T-helper 2 cell treated with Interferon-gamma antibody and Interleukin-4, amounts not matched to agents 5 μg/mL and 100 μg/mL, for 36 hours (primary cell): ENCODE results near the gene SORBS2.
"Not testable (repeated sequence)": the region's sequence is repeated elsewhere in the genome, so short reads cannot be mapped to it uniquely, and the experiment has no call there.

Source experiments
- DNase-seq: peaks from one replicate; pipeline ENCODE4 v3.0.0; 2021; ENCODE audit warnings: low spot score
- H3K27ac Mint-ChIP-seq: one replicate; pipeline ENCODE4 v1.8.0; 2021; ENCODE audit warnings: mild to moderate bottlenecking, mixed read lengths
- H3K27me3 Mint-ChIP-seq: one replicate; pipeline ENCODE4 v1.8.0; 2021; ENCODE audit warnings: low read depth, mixed read lengths
- H3K36me3 Mint-ChIP-seq: one replicate; pipeline ENCODE4 v1.8.0; 2021; ENCODE audit warnings: low read depth, mixed read lengths
- H3K4me1 Mint-ChIP-seq: one replicate; pipeline ENCODE4 v1.8.0; 2021; ENCODE audit warnings: low read depth, mixed read lengths
- H3K4me3 Mint-ChIP-seq: one replicate; pipeline ENCODE4 v1.8.0; 2022; ENCODE audit warnings: mild to moderate bottlenecking, moderate library complexity, mixed read lengths
- H3K9me3 Mint-ChIP-seq: one replicate; pipeline ENCODE4 v1.8.0; 2021; ENCODE audit warnings: mixed read lengths

SORBS2 gene

DNA sequence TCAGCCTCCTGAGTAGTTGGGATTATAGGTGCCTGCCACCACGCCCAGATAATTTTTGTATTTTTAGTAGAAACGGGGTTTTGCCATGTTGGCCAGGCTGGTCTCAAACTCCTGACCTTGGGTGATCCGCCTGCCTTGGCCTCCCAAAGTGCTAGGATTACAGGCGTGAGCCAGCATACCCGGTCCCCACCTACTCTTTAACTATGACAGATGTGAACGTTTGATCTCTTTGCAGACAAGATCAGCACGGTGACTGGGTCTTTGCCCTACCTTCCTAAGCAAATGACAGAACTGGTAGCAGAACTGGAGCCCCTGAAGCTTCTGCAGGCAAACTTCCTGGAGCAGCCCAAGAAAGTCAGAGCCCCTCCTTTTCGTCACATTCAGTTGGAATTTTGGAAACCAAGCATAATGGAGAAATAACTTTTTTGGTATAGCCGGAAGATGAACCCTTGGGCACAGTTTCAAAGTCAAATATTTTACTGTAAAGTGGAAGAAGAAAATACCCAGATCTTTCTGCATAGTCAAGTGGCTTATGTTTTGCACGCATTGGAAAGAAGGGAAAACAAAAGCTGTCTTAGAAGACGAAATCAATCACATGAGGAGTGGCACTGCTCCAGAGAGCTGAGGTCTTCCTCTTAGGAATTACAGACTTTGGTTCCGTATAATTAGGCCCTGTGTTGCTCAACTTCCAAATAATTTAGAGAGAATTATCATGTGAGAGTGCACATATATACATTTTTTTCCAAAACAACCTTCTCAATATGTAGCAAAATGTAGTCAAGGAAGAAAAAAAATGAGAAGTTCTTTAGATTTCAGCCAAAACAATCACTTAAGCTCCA, 90.6 kb downstream of the SORBS2 start:
- Mint-ChIP-seq H3K9me3 (no peaks in the 10 kb centered on the region), H3K4me1 (no peaks in the 10 kb centered on the region), H3K36me3 (no peaks in the 10 kb centered on the region), H3K27ac (no peak overlapping the region), H3K4me3 (no peak overlapping the region), H3K27me3 (peaks cover 3% of the 10 kb centered on the region)
- no peak for DNase-seq

DNA sequence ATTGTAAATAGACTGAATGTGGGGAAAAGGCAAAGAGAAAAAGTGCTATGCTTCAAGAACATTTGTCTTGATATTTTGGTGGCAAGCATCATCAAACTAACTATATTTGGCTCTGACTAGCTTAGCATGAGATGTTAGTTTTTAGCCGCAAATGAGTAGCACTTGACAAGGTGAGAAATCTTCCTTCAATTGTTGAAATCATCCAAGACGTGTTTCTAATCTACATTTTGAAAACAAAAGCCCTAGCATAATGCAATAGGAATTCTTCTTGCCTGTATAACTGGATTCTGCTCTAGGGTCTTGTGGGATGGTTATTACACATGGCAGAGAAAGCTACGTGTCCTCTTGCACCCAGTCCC, 92.5 kb downstream of the SORBS2 start:
- H3K27me3 Mint-ChIP-seq = no peaks in the 10 kb centered on the region
- no peaks in the 10 kb centered on the region for H3K4me1 Mint-ChIP-seq
- DNase-seq = no peak
- H3K9me3 Mint-ChIP-seq = no peaks in the 10 kb centered on the region
- no peak overlapping the region for H3K27ac Mint-ChIP-seq
- H3K36me3 Mint-ChIP-seq = no peaks in the 10 kb centered on the region
- no peak overlapping the region for H3K4me3 Mint-ChIP-seq

DNA sequence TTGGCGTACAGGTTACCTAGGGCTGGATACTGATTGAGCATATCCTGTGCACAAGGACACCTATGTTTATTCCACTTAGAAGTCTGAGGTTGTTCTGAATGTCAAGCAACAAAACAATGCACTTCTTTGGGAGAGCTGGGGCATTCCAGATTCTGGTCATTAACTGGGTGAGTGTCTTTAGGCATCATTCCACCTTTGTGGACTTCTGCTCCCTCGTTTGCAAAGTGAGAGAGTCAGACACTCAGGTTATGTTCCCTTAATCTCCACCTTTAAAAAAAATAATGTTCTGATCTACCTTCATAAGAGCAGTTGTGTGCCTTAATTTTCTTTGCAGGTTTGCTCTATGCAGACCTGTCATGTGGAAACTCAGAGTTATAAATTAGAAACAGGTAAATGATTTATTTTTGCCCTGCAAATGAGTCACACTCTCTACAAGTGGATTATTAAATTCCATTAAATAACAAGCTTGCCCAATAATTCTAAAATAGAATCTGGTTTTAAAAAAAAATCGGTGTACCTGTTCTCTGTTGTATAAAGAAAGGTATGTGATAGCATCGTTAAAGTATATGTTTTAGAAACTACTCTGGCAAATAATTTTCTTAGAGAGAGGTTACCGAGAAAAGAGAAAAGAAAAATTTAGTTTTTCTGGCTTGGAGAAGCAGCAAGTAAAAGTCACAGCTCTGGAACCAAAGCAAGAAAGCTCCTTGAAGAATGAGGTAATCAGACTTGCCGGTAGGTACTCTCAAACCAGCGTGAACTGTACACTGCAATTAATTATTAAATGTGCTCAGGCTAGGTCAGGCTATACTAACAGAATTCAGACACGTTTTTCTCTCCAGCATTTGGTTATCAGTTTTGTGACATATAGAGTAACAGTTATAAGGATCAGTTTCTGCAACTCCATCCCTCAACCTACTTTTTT, 93.2 kb downstream of the SORBS2 start:
- Mint-ChIP-seq H3K4me1 (no peaks in the 10 kb centered on the region), H3K36me3 (no peaks in the 10 kb centered on the region), H3K27me3 (no peaks in the 10 kb centered on the region), H3K9me3 (no peaks in the 10 kb centered on the region), H3K27ac (no peak overlapping the region), H3K4me3 (no peak overlapping the region)
- DNase-seq = no peak

DNA sequence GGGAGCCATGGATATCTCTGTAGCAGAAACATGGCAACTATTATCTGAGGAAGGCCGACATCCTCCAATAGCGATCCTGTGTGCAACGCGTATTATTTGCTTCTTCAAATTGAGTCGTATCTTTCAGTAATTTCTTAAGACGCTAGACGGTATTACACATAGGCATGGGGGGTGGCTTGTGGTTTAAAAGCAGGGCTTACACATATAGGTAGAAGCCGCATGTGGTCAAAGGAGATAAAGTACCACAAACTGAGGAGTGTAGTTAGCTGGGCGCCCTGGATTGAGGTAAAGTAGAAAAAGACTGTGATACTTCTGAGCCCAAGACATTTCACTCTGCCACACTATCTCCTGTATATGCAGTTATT, 94.6 kb downstream of the SORBS2 start:
- DNase-seq = no peak
- no peak overlapping the region for H3K27ac Mint-ChIP-seq
- H3K9me3 Mint-ChIP-seq = no peaks in the 10 kb centered on the region
- H3K4me3 Mint-ChIP-seq = no peak overlapping the region
- no peaks in the 10 kb centered on the region for H3K4me1 Mint-ChIP-seq
- H3K36me3 Mint-ChIP-seq = no peaks in the 10 kb centered on the region
- no peaks in the 10 kb centered on the region for H3K27me3 Mint-ChIP-seq

DNA sequence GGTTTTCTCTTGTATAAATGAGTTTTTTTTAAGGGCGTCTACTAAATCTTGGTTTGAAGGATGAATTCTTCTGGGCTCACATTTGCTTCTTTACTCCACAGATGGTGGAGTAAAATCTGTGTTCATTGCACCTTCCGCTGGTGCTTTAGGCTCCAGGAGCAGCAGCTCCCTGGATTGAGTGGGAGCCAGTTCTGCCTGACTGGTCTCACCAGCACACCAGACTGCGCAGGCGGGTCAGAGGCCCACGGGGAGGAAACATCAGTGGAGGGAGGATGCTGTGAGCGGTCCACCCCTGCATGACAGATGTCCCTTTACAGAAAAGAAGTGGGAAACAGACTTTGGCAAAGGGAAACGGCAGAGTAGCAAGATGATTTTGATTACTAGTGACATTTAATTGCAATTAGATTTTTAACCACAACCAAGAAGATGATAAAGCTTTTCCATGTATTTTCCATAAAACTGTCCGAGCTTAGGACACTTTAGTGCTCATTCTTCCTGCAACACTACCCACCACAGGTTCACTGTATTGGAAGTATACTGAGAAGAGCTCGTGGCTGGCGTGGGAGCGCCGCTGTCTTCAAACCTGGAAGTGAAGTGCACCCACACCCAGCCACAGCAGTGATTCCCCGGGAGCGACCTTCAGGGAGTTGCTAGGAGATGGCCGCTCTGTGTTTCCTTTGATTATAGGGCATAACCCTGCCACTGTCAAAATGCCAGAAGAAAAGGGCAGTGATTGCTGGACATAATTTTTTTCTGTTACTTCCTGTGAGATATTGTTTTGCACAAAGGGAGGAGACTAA, 95.2 kb downstream of the SORBS2 start:
- no peak overlapping the region for H3K4me3 Mint-ChIP-seq
- H3K36me3 Mint-ChIP-seq = no peaks in the 10 kb centered on the region
- H3K9me3 Mint-ChIP-seq = no peaks in the 10 kb centered on the region
- no peaks in the 10 kb centered on the region for H3K4me1 Mint-ChIP-seq
- H3K27me3 Mint-ChIP-seq = no peaks in the 10 kb centered on the region
- H3K27ac Mint-ChIP-seq = no peak overlapping the region
- no peak for DNase-seq

DNA sequence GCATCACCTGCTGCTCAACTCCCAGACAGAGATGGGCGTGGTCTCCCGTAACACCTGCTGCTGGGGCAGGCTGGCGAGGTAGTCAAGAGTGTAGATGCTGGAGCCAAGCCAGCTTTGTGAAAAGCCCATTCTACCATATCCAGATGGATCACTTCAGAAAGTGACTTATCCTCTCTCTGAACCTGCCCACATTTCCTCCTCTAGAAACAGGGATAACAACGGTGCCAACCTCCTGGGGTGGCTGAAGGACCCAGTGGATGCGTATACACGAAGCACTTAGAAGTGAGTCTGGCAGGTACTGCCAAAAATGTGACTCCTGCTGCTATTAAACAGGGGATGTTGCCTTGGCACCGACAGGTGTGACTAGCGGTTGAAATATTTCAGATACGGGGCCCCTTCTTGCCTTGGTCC, 95.8 kb downstream of the SORBS2 start:
- no peaks in the 10 kb centered on the region for H3K27me3 Mint-ChIP-seq
- no peaks in the 10 kb centered on the region for H3K9me3 Mint-ChIP-seq
- H3K4me1 Mint-ChIP-seq = no peaks in the 10 kb centered on the region
- H3K36me3 Mint-ChIP-seq = no peaks in the 10 kb centered on the region
- no peak overlapping the region for H3K27ac Mint-ChIP-seq
- no peak overlapping the region for H3K4me3 Mint-ChIP-seq
- no peak for DNase-seq

DNA sequence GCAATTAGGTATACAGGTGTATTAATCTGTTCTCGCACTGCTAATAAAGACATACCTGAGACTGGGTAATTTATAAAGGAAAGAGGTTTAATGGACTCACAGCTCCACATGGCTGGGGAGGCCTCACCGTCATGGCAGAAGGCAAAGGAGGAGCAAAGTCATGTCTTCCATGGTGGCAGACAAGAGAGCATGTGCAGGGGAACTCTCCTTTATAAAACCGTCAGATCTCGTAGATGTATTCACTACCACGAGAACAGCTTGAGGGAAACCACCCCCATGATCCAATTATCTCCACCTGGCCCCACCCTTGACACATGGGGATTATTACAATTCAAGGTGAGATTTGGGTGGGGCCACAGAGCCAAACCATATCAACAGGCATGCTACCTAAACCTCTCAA, 97.5 kb downstream of the SORBS2 start:
- not testable (repeated sequence) for H3K36me3 Mint-ChIP-seq, H3K27me3 Mint-ChIP-seq, H3K4me3 Mint-ChIP-seq, DNase-seq, H3K4me1 Mint-ChIP-seq, H3K9me3 Mint-ChIP-seq, H3K27ac Mint-ChIP-seq

DNA sequence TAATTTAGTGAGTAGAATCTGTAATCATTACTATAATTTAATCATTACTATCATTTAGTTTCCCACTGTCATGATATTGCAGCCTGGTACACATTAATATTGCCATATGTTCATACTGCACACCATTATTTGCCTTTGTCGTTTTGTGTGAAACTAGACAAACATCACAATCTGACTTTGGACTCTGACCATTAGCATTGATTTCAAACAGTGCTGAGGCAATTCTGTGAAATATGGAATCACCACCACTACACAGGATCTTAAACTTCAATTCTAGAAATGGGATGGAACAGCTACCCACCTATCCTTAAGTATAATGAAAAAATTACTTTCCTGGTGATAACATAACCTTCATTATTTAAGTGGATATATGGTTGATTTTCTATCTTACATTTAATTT, 98.3 kb downstream of the SORBS2 start:
- Mint-ChIP-seq H3K4me1 (no peaks in the 10 kb centered on the region), H3K36me3 (no peaks in the 10 kb centered on the region), H3K9me3 (no peaks in the 10 kb centered on the region), H3K4me3 (no peak overlapping the region), H3K27ac (no peak overlapping the region), H3K27me3 (no peaks in the 10 kb centered on the region)
- DNase-seq = no peak

DNA sequence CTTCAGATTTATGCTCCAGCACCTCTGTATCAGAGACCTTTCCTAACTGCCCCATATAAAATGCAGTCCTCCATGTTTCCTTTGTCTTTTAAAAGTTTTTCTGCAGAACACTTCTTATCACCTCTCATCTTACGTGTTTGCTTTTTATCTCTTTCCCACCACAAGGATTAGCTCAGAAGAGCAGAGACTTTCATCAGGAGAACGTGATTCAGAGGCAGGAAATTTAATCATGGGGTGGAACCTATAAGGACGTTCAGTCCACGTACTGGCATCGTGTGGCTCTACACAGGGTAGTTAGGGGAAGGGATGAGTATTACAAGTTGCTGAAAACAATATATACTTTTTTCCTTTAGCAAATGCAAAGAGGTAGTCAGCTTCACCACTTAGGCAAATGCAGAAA, 98.7 kb downstream of the SORBS2 start:
- Mint-ChIP-seq H3K27me3 (no peaks in the 10 kb centered on the region), H3K9me3 (no peaks in the 10 kb centered on the region), H3K4me1 (no peaks in the 10 kb centered on the region), H3K36me3 (no peaks in the 10 kb centered on the region), H3K27ac (no peak overlapping the region), H3K4me3 (no peak overlapping the region)
- DNase-seq = no peak

DNA sequence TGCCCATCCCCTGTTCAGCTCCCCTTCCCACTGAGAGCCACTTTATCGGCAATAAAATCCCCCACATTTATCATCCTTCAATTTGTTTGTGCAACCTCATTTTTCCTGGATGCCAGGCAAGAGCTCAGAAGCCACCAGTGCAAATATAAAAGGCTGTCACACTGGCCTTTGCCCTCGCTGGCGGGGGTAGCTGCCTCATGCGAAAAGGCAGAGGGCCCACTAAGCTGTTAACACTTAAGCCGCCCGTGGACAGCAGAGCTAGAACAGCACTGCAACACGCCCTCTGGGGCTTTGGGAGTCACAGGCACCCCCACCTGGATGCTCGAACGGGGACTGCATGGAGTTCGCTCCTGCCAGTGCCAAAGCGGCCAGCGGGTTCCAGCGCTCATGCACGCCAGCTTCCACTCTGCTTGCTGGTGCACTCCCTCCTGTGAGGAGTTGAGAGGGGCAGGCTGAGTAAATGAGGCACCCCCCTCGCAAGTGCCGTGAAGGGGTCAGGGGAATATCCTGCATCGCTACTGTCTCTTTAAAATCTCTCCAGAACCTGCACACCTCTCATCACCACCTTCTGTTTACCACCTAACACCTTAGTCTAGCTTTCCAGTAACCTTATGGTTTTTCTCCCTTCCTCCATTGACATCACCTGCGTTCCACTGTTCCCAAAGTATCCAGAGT, 99.5 kb downstream of the SORBS2 start:
- Mint-ChIP-seq H3K4me1 (no peaks in the 10 kb centered on the region), H3K9me3 (no peaks in the 10 kb centered on the region), H3K36me3 (no peaks in the 10 kb centered on the region), H3K27ac (no peak overlapping the region), H3K4me3 (no peak overlapping the region), H3K27me3 (no peaks in the 10 kb centered on the region)
- no peak for DNase-seq

DNA sequence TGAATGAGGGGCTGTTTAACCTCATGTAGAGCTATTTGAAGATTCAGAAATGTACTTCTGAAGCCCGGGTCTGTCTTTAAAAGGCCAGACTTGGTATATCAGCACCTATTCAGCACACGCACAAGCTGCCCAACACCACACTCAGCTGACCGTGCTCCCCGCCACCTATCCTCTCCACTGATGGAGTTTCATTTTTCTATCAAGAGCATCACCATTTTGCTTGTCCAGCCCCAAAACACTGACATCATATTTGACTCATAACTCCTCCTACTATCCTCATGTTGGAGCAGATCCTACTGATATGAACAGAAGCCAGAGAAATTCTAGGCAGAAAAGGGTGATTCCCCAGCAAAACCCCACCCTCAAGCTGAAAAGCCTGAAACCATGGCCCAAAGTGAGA, 100.3 kb downstream of the SORBS2 start:
- DNase-seq = no peak
- Mint-ChIP-seq H3K4me3 (no peak overlapping the region), H3K27me3 (no peaks in the 10 kb centered on the region), H3K4me1 (no peaks in the 10 kb centered on the region), H3K27ac (no peak overlapping the region), H3K9me3 (no peaks in the 10 kb centered on the region), H3K36me3 (no peaks in the 10 kb centered on the region)

DNA sequence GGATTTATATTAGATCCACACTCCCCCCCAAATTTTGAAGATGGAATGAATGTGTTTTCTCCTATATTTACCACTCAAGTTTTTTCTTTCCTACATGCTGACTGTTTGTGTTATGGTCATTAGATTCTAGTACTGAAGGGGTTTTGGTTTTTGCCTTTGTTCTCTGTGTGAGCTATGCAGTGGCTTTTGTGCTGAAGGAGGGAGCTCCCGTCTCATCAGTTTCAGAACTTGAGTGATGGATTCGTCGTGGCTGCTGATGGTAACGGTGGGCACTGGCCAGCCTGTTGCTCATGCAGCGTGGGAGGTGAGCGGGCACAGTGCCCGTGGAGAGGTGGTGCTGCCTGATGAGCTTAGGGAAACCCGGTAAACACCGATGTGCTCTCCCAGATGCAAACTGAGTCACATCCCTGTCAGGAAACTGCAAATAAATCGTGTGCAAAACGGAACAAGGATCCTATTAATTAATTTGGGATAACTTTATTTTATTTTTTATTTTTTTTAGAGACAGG, 101.5 kb downstream of the SORBS2 start:
- H3K36me3 Mint-ChIP-seq = no peaks in the 10 kb centered on the region
- H3K27ac Mint-ChIP-seq = no peak overlapping the region
- H3K27me3 Mint-ChIP-seq = no peaks in the 10 kb centered on the region
- H3K9me3 Mint-ChIP-seq = no peaks in the 10 kb centered on the region
- H3K4me3 Mint-ChIP-seq = no peak overlapping the region
- DNase-seq = no peak
- H3K4me1 Mint-ChIP-seq = no peaks in the 10 kb centered on the region

DNA sequence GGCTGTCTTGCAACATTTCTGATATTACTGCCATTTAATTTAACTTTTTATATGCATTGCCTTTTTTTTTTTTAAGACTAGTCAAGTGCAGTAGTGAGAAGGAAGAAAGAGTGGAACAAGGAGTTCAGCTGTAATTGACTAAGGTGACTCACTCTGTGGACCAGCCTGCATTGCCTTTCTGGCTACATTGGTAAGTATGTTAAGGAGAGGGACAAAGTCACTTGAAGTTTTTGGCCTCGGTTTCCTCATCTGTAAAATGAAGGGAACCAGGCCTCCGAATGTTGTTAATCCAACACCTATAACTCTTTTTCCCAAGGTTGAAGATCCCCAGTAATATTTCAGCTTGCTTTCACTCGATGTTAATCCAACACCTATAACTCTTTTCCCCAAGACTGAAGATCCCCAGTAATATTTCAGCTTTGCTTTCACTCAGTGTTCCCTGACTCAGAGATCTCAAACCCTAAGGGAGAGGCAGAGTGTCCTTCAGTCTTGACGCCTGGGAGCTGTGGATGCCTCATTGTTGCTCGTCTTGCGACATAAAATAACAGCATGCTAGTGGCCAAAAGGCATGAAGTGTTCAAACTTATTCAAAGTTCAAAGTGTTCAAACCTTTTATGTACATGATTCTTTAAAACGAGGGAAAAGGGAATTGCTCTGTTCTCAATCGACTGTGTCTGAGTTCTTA, 102.0 kb downstream of the SORBS2 start:
- Mint-ChIP-seq H3K27ac (no peak overlapping the region), H3K4me3 (no peak overlapping the region), H3K4me1 (no peaks in the 10 kb centered on the region), H3K27me3 (no peaks in the 10 kb centered on the region), H3K9me3 (no peaks in the 10 kb centered on the region), H3K36me3 (no peaks in the 10 kb centered on the region)
- DNase-seq = no peak
